Bone marrow (tissue), 2 donors: ENCODE measurements around the gene COP1.
"Not testable (repeated sequence)": the region's sequence is repeated elsewhere in the genome, so short reads cannot be mapped to it uniquely, and the experiment has no call there.

Experiments
- DNase-seq, 2 donors: peaks; one replicate each; lab custom pipeline; 2025; lab: John Stamatoyannopoulos, UW

COP1 gene

DNA sequence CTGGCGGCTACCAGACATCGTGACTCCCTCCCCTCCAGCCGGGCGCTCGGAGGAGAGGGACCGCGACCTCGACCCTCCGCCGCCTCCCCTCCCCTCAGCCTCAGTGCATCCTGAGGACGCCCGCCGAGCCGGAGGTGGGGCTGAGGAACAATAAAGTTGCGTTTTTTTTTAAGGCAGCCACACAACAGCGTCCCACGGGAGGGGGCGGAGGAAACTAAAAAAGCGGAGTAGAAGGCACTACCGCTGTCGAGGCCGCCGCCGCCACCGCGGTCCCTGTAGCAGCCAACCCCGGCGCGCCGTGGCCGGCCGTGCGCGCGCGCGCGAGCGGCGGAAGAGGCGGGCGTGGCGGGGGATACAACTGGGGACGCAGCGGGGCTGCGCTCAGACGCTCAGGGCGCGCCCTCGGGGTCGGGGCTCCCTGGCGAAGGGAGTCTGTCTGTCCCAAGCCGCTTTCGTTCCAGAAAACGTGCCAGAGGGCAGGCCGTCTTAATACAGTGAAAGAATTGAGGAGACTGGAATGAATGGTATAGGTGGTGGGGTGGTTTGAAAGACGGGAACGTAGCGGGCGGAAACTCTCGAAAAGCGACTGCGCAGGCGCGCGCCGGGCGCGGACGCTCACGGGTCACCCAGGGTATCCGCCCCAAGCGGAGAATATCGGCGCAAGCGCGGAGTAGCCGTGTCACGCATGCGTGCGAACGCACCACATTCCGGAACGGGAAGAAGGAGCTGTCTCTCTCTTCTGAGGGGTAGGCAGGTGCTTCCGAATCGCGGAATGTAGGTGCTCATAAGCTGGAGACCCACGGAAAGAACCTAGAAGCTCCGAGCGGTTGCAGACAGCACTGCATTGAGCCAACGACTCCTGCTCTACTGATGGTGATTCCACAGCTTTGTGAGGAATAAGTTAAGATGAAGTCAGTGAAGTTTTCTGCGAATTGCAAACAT, at the start of gene COP1:
Gene COP1, minus strand, starts transcription at position 326 of the 942 bp plus-strand sequence. Its CDS starts 308 bp downstream, at position 18.
- peak; percentile 92 to 95 for DNase-seq

GRCh38 chr1:176252191-176252590, 45.1 kb upstream of the COP1 start:
- DNase-seq = no peak

- DNase-seq = no peak
These were observed 37.8 kb upstream of the COP1 start for GRCh38 chr1:176244851-176245250.

- DNase-seq = no peak
These were observed 36.7 kb upstream of the COP1 start for GRCh38 chr1:176243746-176244145.

- no peak for DNase-seq
These were observed 34.4 kb upstream of the COP1 start for GRCh38 chr1:176241385-176242015.

- DNase-seq = not testable (repeated sequence)
These were observed 26.6 kb upstream of the COP1 start for GRCh38 chr1:176233657-176234056.

DNA sequence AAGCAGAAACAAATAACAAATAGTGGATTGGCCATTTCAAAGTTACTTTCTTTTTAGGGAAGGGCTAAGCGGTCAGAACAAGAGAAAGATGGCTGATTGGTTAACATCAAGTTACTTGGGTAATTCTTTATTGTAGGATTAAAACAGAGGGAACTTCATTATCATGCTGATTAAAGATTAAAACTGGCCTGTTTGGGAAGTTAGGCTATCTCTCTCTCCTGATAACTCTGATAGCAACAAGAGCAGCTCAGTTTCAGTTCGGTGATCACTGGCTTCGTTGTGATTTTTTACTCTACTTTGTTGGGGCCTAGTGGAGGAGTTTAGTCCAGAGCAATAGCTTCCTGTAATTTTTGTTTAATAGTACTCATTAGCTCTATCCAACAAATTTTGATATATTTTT, 20.5 kb upstream of the COP1 start:
- DNase-seq = no peak

- DNase-seq = no peak
These were observed 18.8 kb upstream of the COP1 start for GRCh38 chr1:176225911-176226310.

DNA sequence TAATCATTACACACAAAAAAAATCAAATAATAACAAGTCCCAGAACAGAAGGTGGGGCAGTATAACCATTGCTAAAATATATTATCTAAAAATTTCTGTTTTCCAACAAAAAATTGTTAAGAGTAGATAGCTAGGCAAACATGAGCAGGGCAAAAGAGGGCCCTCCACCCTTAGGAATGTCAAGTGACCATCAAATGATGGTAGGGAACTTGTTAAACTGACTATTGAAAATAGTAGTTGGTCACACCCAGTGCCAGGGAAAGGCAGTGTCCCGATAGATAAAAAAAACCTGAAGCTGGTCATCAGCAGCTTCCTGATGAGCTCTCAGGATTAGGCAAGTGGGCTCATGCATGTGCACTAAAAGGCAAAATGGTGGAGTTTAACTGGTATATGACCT, 18.4 kb upstream of the COP1 start:
- DNase-seq = no peak

- DNase-seq = no peak
These were observed 15.1 kb upstream of the COP1 start for GRCh38 chr1:176222196-176222595.

DNA sequence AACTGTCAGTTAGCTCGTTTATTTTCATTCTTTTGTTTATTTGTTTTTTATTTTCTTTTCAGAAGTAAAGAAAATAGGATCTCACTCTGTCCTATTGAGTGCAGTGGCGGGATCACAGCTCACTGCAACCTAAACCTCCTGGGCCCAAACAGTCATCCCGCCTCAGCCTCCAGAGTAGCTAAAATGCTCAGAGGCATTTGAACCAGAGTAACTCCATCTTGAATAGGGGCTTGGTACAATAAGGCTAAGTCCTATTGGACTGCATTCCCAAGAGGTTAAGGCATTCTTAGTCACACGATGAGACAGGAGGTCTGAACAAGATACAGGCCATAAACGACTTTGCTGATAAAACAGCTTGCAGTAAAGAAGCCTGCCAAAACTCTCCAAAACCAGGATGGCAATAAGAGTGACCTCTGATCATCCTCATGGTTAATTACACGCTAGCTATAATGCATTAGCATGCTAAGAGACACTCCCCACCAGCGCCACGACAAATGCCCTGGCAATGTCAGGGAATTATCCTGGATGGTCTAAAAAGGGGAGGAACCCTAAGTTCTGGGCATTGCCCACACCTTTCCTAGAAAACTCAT, 13.1 kb upstream of the COP1 start:
- no peak for DNase-seq

- no peak for DNase-seq
These were observed 10.5 kb upstream of the COP1 start for GRCh38 chr1:176217461-176218099.

DNA sequence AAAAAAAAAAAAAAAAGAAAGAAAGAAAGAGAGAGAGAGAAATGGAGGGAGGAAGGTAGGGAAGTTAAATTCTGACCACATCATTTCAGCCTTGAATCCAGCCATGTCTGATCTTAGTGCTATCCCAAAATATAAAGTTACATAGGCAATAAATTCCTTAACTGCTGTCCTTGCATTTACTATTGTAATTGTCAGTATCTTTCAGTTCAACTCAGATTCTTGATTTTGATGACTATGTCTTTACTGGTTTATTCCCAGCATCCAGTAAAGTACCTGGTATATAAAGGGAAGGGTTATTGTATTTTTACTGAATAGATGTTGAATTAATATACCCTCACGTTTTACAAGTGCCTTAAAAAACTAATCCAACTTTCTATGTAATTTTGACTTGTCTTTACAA, 8.9 kb upstream of the COP1 start:
- DNase-seq = no peak

DNA sequence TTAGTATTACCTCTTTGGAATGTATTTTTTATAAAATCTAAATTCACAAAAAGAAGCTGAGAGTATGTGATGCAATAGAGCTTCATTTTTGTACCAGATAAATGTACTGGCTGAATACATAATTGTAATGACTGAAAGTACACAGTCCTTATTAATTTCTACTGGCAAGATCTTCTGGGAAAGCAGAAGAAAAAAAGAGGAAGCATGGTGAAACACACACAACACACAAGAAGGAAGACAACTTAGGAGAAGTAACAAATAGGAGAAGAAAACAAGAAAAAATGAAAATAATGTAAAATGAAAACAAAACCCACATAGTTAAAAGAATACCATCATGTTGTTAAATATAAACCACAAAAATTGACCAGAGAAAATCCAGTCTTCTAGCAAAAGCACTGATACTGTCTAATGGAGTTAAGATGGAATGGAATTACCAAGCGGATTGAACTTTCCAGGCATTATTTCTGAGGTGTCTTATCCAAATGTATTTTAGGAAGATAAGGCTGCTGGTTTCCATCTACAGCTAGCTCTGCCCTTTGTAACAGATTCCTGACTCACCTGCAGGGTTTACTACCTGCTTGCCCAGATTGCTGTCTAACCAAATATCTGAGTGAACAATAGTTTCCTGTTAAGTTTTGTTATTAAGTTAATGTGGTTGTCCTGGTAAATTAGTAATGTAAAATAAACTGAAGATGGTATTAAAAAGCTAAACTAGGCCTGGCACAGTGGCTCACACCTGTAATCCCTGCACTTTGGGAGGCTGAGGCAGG, 4.5 kb upstream of the COP1 start:
- peak in 1 of 2 donors; percentile 55 for DNase-seq

DNA sequence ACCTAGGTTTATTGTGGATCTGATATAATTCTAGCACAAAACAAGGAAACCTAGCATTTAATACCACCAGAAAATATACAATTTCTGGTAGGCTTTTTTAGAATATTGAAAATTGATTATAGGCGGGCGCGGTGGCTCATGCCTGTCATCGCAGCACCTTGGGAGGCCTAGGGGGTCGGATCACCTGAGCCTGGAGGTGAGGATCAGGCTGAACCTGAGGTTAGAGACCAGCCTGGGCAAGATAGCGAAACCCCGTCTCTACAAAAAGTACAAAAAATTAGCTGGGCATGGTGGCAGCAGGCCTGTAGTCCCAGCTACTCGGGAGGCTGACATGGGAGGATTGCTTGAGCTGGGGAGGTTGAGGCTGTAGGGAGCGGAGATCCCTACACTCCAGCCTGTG, 948 bp upstream of the COP1 start:
- no peak for DNase-seq

GRCh38 chr1:176206006-176206960, 803 bp downstream of the COP1 start:
- peak; percentile 35 to 46 for DNase-seq

- peak in 1 of 2 donors; percentile 39 for DNase-seq
These were observed 1.7 kb downstream of the COP1 start for GRCh38 chr1:176205332-176205914.

DNA sequence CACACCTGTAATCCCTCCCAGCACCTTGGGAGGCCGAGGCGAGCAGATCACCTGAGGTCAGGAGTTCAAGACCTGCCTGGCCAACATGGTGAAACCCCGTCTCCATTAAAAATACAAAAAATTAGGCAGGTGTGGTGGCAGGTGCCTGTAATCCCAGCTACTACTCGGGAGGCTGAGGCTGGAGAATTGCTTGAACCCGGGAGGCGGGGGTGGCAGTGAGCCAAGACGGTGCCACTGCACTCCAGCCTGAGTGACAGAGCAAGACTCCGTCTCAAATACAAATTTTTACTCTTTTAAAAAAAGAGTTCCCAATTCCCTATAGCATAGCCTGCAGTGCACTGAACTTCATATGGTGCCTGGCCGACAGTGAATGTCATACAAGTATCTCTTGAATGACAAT, 2.4 kb downstream of the COP1 start:
- not testable (repeated sequence) for DNase-seq

DNA sequence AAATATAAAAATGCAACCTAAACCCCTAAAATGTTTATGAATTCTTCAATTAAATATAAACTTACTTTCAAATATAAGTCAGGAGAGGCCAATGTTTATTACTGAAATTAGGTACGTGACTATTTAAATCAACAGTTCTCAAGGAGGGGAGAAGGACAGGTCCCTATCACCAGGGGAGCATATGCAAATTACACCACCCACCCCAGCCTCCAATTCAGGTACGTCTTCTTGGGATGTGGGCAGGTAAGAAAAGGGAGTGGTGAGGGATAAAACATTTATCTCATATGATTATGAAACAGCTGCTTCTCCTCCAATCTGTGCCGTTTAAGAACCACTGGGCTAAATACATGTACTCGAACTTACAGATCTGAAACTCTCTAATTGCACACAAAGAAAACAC, 3.4 kb downstream of the COP1 start:
- no peak for DNase-seq

- no peak for DNase-seq
These were observed 5.5 kb downstream of the COP1 start for GRCh38 chr1:176201568-176201967.
